Measurements from ENCODE around the gene RGS12. TPM values are rescaled to one million over a fixed set of nuclear protein-coding genes. Genes with fewer than 3 reads are reported as not detected.

Gene RGS12
- total RNA-seq, 1 experiment from 2014 or later = 53.9 TPM

DNA sequence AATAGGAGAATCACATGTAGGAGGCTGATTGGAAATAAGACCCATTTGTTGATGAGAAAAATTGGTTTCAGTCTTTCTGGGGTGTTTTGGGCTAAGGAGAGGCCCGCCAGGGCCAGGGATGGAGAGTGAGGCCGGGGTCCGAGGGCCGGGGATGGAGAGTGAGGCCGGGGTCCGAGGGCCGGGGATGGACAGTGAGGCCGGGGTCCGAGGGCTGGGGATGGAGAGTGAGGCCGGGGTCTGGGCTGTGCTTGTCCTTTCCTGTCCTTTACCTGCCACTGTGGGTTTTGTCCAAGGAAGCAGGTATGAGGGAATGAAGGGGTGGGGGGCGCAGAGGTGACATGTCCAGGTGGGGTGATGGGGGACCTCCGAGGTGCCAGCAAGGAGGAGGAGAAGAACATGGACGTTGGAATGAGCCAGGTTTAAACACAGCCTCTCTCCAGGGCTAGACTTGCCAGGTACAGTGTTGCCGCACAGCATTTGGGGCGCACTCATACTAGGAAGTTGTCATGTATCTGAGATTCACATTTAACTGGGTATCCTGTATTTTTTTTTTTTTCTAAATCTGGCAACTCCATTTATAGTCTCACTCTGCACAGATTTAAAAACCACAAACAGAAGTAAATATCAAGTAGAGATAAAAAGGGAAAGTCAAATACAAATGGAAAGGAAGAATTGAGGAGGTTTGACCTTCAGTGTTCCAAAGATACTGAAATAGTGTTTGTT lies 8.8 kb downstream of the RGS12 start:
- H3K27ac ChIP-seq (ENCODE audit: low read depth, low read length, poor library complexity, severe bottlenecking) = no peak overlapping the region
- H3K27me3 ChIP-seq (replicated peaks; ENCODE audit: insufficient read depth, low read depth, low read length, poor library complexity) = no peaks in the 10 kb centered on the region
- no peak overlapping the region for H3K4me3 ChIP-seq (ENCODE audit: low read depth, low read length, poor library complexity, severe bottlenecking)
- POLR2A ChIA-PET (ENCODE audit: low non-redundant PET) = no interaction called here
- DNase-seq (ENCODE audit: low spot score) = no peak
- CTCF ChIA-PET = no interaction called here
- BruUV-seq (replicated peaks) = no TSS peak
- peaks cover 40% of the 10 kb centered on the region for H3K4me1 ChIP-seq (ENCODE audit: insufficient read depth, low read length, poor library complexity, severe bottlenecking)
- H3K9me3 ChIP-seq (ENCODE audit: low read depth, low read length, poor library complexity, severe bottlenecking) = peaks cover 3% of the 10 kb centered on the region
- peaks cover 4% of the 10 kb centered on the region for H3K36me3 ChIP-seq (ENCODE audit: insufficient read depth, low read length, poor library complexity, severe bottlenecking)
- intact Hi-C loops (cut with micrococcal nuclease; ENCODE audit: unreplicated experiment) = no loop called here
- TF ChIP-seq, protein P1, sequence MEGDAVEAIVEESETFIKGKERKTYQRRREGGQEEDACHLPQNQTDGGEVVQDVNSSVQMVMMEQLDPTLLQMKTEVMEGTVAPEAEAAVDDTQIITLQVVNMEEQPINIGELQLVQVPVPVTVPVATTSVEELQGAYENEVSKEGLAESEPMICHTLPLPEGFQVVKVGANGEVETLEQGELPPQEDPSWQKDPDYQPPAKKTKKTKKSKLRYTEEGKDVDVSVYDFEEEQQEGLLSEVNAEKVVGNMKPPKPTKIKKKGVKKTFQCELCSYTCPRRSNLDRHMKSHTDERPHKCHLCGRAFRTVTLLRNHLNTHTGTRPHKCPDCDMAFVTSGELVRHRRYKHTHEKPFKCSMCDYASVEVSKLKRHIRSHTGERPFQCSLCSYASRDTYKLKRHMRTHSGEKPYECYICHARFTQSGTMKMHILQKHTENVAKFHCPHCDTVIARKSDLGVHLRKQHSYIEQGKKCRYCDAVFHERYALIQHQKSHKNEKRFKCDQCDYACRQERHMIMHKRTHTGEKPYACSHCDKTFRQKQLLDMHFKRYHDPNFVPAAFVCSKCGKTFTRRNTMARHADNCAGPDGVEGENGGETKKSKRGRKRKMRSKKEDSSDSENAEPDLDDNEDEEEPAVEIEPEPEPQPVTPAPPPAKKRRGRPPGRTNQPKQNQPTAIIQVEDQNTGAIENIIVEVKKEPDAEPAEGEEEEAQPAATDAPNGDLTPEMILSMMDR (conservative IDR thresholded peaks at IDR 0.05; ENCODE audit: low read depth, low read length) = no peak
- TF ChIP-seq EZH2 (IDR thresholded peaks at IDR 0.05; ENCODE audit: borderline replicate concordance, low read depth, low read length, poor library complexity, severe bottlenecking) = no peak

DNA sequence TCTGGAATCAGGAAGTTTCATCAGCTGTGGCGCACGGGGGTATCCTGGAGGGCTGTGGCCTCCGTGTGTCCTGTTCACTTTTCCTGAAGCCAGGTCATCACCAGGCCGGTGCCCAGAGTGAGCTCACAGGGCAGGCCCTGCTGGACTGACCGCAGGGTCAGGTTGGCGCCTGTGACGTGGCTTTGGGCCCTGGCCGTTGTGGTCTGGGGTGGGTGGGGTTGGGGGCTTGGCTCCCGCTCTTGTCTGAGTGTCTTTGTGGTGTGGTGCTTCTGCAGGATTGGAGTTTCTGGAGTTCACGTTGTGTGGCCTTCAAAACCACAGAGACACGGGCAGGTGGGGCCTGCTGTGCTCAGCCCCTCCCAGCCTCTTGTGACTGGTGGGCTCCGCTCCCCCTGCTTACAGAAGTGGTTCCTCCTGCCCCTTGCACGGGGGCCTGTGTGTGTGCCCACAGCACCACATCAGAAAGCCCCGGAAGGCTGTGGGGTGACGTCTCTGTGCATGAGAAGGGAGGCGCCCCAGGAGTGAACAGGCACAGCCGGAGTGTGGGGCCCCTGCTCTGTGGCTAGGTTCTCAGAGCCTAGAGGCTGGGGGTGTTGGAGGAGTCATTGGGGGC lies 9.5 kb downstream of the RGS12 start:
- intact Hi-C loops (cut with micrococcal nuclease; ENCODE audit: unreplicated experiment) = no loop called here
- Histone ChIP-seq H3K9me3 (ENCODE audit: low read depth, low read length, poor library complexity, severe bottlenecking) (peaks cover 3% of the 10 kb centered on the region), H3K4me3 (ENCODE audit: low read depth, low read length, poor library complexity, severe bottlenecking) (no peak overlapping the region), H3K27ac (ENCODE audit: low read depth, low read length, poor library complexity, severe bottlenecking) (peak overlapping the region; percentile 28), H3K36me3 (ENCODE audit: insufficient read depth, low read length, poor library complexity, severe bottlenecking) (peaks cover 3% of the 10 kb centered on the region), H3K4me1 (ENCODE audit: insufficient read depth, low read length, poor library complexity, severe bottlenecking) (peaks cover 40% of the 10 kb centered on the region), H3K27me3 (replicated peaks; ENCODE audit: insufficient read depth, low read depth, low read length, poor library complexity) (no peaks in the 10 kb centered on the region)
- no peak for DNase-seq (ENCODE audit: low spot score)
- TF ChIP-seq, protein P1 (conservative IDR thresholded peaks at IDR 0.05; ENCODE audit: low read depth, low read length) = no peak
- no peak for TF ChIP-seq EZH2 (IDR thresholded peaks at IDR 0.05; ENCODE audit: borderline replicate concordance, low read depth, low read length, poor library complexity, severe bottlenecking)
- CTCF ChIA-PET = no interaction called here
- POLR2A ChIA-PET (ENCODE audit: low non-redundant PET) = no interaction called here
- BruUV-seq (replicated peaks) = no TSS peak

DNA sequence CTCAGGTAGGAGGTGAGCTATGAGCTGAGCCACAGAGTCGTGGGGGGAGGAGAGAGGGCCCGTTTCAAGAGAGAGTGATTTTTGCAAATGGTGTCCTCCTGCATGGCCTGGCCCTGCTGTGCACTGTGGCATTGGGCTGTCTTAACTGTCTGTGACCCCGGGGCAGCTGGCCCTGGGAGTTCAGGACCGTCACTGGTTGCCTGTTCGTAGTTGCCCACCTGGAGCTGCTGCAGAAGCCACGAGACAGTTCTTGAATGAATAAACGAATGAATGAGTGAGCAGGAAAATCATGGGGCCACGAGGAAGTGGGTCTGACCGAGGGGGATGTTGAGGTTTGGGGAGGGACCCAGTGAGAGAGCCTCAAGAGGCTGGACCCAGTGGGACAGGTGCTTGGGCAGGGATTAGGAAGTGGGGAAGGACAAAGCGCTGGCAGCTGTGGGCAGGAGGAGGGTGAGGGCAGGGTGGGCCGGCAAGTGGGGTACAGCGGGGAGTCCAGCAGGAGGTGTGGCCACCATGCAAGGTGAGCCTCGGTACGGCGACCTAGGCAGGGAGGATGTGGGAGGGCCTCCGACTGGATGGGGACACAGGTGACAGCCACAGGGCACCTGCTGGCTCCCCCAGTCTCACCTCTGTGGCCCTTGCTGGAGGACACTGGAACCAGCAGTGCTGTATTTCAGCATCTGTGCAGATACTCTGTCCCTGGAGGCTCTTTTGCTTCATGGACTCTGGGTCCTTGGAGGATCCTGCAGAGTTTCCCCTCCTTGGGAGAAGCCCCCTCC lies 10.2 kb downstream of the RGS12 start:
- intact Hi-C loops (cut with micrococcal nuclease; ENCODE audit: unreplicated experiment) = no loop called here
- H3K9me3 ChIP-seq (ENCODE audit: low read depth, low read length, poor library complexity, severe bottlenecking) = no peaks in the 10 kb centered on the region
- CTCF ChIA-PET = no interaction called here
- no peak for TF ChIP-seq EZH2 (IDR thresholded peaks at IDR 0.05; ENCODE audit: borderline replicate concordance, low read depth, low read length, poor library complexity, severe bottlenecking)
- TF ChIP-seq, protein P1 (conservative IDR thresholded peaks at IDR 0.05; ENCODE audit: low read depth, low read length) = no peak
- H3K4me3 ChIP-seq (ENCODE audit: low read depth, low read length, poor library complexity, severe bottlenecking) = no peak overlapping the region
- H3K4me1 ChIP-seq (ENCODE audit: insufficient read depth, low read length, poor library complexity, severe bottlenecking) = peaks cover 40% of the 10 kb centered on the region
- peak overlapping the region; percentile 55 for H3K27ac ChIP-seq (ENCODE audit: low read depth, low read length, poor library complexity, severe bottlenecking)
- no peaks in the 10 kb centered on the region for H3K27me3 ChIP-seq (replicated peaks; ENCODE audit: insufficient read depth, low read depth, low read length, poor library complexity)
- POLR2A ChIA-PET (ENCODE audit: low non-redundant PET) = no interaction called here
- no peaks in the 10 kb centered on the region for H3K36me3 ChIP-seq (ENCODE audit: insufficient read depth, low read length, poor library complexity, severe bottlenecking)
- no TSS peak for BruUV-seq (replicated peaks)
- no peak for DNase-seq (ENCODE audit: low spot score)

Measured in A673 (cell line).